Memory B cell (primary cell): Measurements from ENCODE around the gene USP17L24.
"Not testable (repeated sequence)": the region's sequence is repeated elsewhere in the genome, so short reads cannot be mapped to it uniquely, and the experiment has no call there.

ENCODE experiments used
- ATAC-seq: fragments of 150-1000 bp; cut with Tn5 transposase; 2 replicates; pipeline ENCODE4 v1.10.0; 2021; ENCODE audit warnings: low read depth, mild to moderate bottlenecking, moderate library complexity
- DNase-seq, 2 donors: peaks; one replicate each; pipeline ENCODE4 v3.0.0; 2022; ENCODE audit warnings: low spot score in 2 of 2
- H3K27ac Mint-ChIP-seq: one replicate; pipeline ENCODE4 v1.8.0; 2022; ENCODE audit warnings: mild to moderate bottlenecking, moderate library complexity, mixed read lengths
- H3K27me3 Mint-ChIP-seq: one replicate; pipeline ENCODE4 v1.8.0; 2022; ENCODE audit warnings: mixed read lengths
- H3K36me3 Mint-ChIP-seq: one replicate; pipeline ENCODE4 v1.8.0; 2022; ENCODE audit warnings: mild to moderate bottlenecking, mixed read lengths
- H3K4me1 Mint-ChIP-seq: one replicate; pipeline ENCODE4 v1.8.0; 2022; ENCODE audit warnings: mixed read lengths
- H3K4me3 Mint-ChIP-seq: one replicate; pipeline ENCODE4 v1.8.0; 2022; ENCODE audit warnings: mild to moderate bottlenecking, moderate library complexity, mixed read lengths
- H3K9me3 Mint-ChIP-seq: one replicate; pipeline ENCODE4 v1.8.0; 2022; ENCODE audit warnings: mixed read lengths

USP17L24 gene, protein sequence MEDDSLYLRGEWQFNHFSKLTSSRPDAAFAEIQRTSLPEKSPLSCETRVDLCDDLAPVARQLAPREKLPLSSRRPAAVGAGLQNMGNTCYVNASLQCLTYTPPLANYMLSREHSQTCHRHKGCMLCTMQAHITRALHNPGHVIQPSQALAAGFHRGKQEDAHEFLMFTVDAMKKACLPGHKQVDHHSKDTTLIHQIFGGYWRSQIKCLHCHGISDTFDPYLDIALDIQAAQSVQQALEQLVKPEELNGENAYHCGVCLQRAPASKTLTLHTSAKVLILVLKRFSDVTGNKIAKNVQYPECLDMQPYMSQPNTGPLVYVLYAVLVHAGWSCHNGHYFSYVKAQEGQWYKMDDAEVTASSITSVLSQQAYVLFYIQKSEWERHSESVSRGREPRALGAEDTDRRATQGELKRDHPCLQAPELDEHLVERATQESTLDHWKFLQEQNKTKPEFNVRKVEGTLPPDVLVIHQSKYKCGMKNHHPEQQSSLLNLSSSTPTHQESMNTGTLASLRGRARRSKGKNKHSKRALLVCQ

DNA sequence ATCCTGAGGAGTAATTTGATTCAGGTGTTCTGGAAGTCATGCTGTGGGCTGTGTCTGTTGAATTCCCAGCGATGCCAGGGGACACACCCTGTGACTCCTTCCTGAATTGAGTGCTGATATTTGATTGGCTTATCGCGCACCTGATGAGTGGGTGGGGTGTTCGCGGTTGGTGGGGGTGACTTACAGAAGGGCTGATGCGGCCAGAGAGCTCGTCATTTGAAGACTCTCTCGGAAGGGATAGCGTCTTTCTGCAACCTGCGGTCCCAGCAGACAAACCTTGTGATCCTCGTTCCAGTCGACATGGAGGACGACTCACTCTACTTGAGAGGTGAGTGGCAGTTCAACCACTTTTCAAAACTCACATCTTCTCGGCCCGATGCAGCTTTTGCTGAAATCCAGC is at the start of gene USP17L24:
TSS of gene USP17L24 (plus strand) at position 301 of the 400 bp plus-strand sequence. CDS start at position 301, 0 bp downstream.
- not testable (repeated sequence) for ATAC-seq, H3K4me1 Mint-ChIP-seq, H3K4me3 Mint-ChIP-seq, H3K9me3 Mint-ChIP-seq, H3K36me3 Mint-ChIP-seq, H3K27me3 Mint-ChIP-seq, DNase-seq, H3K27ac Mint-ChIP-seq

DNA sequence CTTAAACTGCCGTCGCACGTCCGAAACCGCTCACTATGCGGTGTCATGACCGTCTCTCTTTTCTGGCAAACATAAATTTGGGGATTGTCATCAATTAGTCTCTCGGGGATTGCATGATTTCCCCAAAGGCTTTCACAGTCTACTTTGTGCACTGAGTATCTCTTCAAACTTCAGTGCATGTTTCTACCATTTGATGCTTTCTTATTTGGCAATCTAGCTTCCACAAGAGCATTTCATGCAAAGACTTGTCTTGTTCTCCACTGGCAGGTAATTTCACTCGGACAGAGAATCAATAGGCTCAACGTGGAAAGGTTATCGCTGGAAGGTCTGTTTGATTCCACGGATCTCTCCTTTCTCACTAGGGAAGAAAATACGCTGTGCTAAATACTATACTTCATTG is 774 bp upstream of the USP17L24 start:
- not testable (repeated sequence) for H3K36me3 Mint-ChIP-seq

DNA sequence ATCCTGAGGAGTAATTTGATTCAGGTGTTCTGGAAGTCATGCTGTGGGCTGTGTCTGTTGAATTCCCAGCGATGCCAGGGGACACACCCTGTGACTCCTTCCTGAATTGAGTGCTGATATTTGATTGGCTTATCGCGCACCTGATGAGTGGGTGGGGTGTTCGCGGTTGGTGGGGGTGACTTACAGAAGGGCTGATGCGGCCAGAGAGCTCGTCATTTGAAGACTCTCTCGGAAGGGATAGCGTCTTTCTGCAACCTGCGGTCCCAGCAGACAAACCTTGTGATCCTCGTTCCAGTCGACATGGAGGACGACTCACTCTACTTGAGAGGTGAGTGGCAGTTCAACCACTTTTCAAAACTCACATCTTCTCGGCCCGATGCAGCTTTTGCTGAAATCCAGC is 4.6 kb downstream of the USP17L24 start, which contains the start of gene USP17L25:
TSS of gene USP17L25 (plus strand) at position 301 of the 400 bp plus-strand sequence. CDS start at position 301, 0 bp downstream.
- not testable (repeated sequence) for DNase-seq, H3K27me3 Mint-ChIP-seq, ATAC-seq, H3K36me3 Mint-ChIP-seq, H3K9me3 Mint-ChIP-seq, H3K4me3 Mint-ChIP-seq, H3K27ac Mint-ChIP-seq, H3K4me1 Mint-ChIP-seq

More for the DNA sequence above, 774 bp upstream of the USP17L24 start:
- not testable (repeated sequence) for H3K4me3 Mint-ChIP-seq, H3K27ac Mint-ChIP-seq, H3K4me1 Mint-ChIP-seq, H3K9me3 Mint-ChIP-seq, ATAC-seq, DNase-seq, H3K27me3 Mint-ChIP-seq

DNA sequence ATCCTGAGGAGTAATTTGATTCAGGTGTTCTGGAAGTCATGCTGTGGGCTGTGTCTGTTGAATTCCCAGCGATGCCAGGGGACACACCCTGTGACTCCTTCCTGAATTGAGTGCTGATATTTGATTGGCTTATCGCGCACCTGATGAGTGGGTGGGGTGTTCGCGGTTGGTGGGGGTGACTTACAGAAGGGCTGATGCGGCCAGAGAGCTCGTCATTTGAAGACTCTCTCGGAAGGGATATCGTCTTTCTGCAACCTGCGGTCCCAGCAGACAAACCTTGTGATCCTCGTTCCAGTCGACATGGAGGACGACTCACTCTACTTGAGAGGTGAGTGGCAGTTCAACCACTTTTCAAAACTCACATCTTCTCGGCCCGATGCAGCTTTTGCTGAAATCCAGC is 9.4 kb downstream of the USP17L24 start, which contains the start of gene USP17L26:
TSS of gene USP17L26 (plus strand) at position 301 of the 400 bp plus-strand sequence. CDS start at position 301, 0 bp downstream.
- DNase-seq, ATAC-seq, H3K36me3 Mint-ChIP-seq, H3K27me3 Mint-ChIP-seq, H3K4me3 Mint-ChIP-seq, H3K27ac Mint-ChIP-seq, H3K9me3 Mint-ChIP-seq, H3K4me1 Mint-ChIP-seq: not testable (repeated sequence)

DNA sequence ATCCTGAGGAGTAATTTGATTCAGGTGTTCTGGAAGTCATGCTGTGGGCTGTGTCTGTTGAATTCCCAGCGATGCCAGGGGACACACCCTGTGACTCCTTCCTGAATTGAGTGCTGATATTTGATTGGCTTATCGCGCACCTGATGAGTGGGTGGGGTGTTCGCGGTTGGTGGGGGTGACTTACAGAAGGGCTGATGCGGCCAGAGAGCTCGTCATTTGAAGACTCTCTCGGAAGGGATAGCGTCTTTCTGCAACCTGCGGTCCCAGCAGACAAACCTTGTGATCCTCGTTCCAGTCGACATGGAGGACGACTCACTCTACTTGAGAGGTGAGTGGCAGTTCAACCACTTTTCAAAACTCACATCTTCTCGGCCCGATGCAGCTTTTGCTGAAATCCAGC is 14.1 kb downstream of the USP17L24 start, which contains the start of gene USP17L5:
TSS of gene USP17L5 (plus strand) at position 301 of the 400 bp plus-strand sequence. CDS start at position 301, 0 bp downstream.
- H3K27me3 Mint-ChIP-seq, H3K9me3 Mint-ChIP-seq, H3K27ac Mint-ChIP-seq, H3K4me3 Mint-ChIP-seq, H3K36me3 Mint-ChIP-seq, H3K4me1 Mint-ChIP-seq, DNase-seq, ATAC-seq: not testable (repeated sequence)

DNA sequence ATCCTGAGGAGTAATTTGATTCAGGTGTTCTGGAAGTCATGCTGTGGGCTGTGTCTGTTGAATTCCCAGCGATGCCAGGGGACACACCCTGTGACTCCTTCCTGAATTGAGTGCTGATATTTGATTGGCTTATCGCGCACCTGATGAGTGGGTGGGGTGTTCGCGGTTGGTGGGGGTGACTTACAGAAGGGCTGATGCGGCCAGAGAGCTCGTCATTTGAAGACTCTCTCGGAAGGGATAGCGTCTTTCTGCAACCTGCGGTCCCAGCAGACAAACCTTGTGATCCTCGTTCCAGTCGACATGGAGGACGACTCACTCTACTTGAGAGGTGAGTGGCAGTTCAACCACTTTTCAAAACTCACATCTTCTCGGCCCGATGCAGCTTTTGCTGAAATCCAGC is 18.9 kb downstream of the USP17L24 start, which contains the start of gene USP17L27:
TSS of gene USP17L27 (plus strand) at position 301 of the 400 bp plus-strand sequence. CDS start at position 301, 0 bp downstream.
- ATAC-seq, H3K9me3 Mint-ChIP-seq, H3K27me3 Mint-ChIP-seq, H3K4me3 Mint-ChIP-seq, H3K4me1 Mint-ChIP-seq, DNase-seq, H3K27ac Mint-ChIP-seq, H3K36me3 Mint-ChIP-seq: not testable (repeated sequence)

DNA sequence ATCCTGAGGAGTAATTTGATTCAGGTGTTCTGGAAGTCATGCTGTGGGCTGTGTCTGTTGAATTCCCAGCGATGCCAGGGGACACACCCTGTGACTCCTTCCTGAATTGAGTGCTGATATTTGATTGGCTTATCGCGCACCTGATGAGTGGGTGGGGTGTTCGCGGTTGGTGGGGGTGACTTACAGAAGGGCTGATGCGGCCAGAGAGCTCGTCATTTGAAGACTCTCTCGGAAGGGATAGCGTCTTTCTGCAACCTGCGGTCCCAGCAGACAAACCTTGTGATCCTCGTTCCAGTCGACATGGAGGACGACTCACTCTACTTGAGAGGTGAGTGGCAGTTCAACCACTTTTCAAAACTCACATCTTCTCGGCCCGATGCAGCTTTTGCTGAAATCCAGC is 23.6 kb downstream of the USP17L24 start, which contains the start of gene USP17L28:
TSS of gene USP17L28 (plus strand) at position 301 of the 400 bp plus-strand sequence. CDS start at position 301, 0 bp downstream.
- DNase-seq, H3K4me3 Mint-ChIP-seq, H3K27me3 Mint-ChIP-seq, ATAC-seq, H3K27ac Mint-ChIP-seq, H3K9me3 Mint-ChIP-seq, H3K36me3 Mint-ChIP-seq, H3K4me1 Mint-ChIP-seq: not testable (repeated sequence)

DNA sequence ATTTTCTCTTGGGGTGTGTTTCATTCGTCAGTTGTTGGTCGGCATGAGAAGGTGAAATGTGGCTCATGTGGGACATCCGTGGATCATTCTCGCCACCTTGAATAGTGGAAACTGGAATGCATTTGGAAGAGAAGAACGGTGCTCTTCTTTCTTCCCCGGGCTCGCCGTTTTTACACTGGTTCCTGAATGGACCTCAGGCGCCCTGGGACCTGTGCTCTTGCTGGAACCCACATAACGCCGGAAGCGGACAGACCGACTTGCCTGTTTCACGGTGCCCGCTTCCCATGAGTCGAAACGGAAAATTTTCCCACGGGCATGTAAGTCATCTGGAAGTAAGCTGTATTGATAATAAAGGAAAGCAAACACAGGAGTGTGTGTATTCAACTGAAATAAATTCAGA is 25.9 kb downstream of the USP17L24 start:
- not testable (repeated sequence) for H3K4me3 Mint-ChIP-seq, H3K27me3 Mint-ChIP-seq, H3K4me1 Mint-ChIP-seq, H3K27ac Mint-ChIP-seq, ATAC-seq, H3K36me3 Mint-ChIP-seq, H3K9me3 Mint-ChIP-seq, DNase-seq

DNA sequence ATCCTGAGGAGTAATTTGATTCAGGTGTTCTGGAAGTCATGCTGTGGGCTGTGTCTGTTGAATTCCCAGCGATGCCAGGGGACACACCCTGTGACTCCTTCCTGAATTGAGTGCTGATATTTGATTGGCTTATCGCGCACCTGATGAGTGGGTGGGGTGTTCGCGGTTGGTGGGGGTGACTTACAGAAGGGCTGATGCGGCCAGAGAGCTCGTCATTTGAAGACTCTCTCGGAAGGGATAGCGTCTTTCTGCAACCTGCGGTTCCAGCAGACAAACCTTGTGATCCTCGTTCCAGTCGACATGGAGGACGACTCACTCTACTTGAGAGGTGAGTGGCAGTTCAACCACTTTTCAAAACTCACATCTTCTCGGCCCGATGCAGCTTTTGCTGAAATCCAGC is 28.4 kb downstream of the USP17L24 start, which contains the start of gene USP17L29:
TSS of gene USP17L29 (plus strand) at position 301 of the 400 bp plus-strand sequence. CDS start at position 301, 0 bp downstream.
- not testable (repeated sequence) for H3K27ac Mint-ChIP-seq, ATAC-seq, DNase-seq, H3K36me3 Mint-ChIP-seq, H3K4me1 Mint-ChIP-seq, H3K27me3 Mint-ChIP-seq, H3K9me3 Mint-ChIP-seq, H3K4me3 Mint-ChIP-seq

DNA sequence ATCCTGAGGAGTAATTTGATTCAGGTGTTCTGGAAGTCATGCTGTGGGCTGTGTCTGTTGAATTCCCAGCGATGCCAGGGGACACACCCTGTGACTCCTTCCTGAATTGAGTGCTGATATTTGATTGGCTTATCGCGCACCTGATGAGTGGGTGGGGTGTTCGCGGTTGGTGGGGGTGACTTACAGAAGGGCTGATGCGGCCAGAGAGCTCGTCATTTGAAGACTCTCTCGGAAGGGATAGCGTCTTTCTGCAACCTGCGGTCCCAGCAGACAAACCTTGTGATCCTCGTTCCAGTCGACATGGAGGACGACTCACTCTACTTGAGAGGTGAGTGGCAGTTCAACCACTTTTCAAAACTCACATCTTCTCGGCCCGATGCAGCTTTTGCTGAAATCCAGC is 37.9 kb downstream of the USP17L24 start, which contains the start of gene USP17L30:
TSS of gene USP17L30 (plus strand) at position 301 of the 400 bp plus-strand sequence. CDS start at position 301, 0 bp downstream.
- not testable (repeated sequence) for H3K27ac Mint-ChIP-seq, DNase-seq, H3K27me3 Mint-ChIP-seq, H3K9me3 Mint-ChIP-seq, H3K4me3 Mint-ChIP-seq, H3K4me1 Mint-ChIP-seq, ATAC-seq, H3K36me3 Mint-ChIP-seq
